HepG2 (cell line): ENCODE measurements around the gene RBL1. TPM values are rescaled to one million over a fixed set of nuclear protein-coding genes. Genes with fewer than 3 reads are reported as not detected.

Experiments
- CERS6 ChIP-seq: sonication (generic); formaldehyde crosslinking; IDR thresholded peaks from 2 replicates; pipeline ENCODE4 v1.5.0; 2020; ENCODE audit warnings: missing genetic modification reagents
- CTCF ChIP-seq: sonication (generic); formaldehyde crosslinking; IDR thresholded peaks from 2 replicates; pipeline ENCODE4 v1.5.0; 2020; ENCODE audit warnings: mild to moderate bottlenecking, missing genetic modification reagents, moderate library complexity
- FOXP4 ChIP-seq: sonication (generic); formaldehyde crosslinking; IDR thresholded peaks from 2 replicates; pipeline ENCODE4 v1.4.0; 2020; ENCODE audit warnings: missing genetic modification reagents
- HIVEP1 ChIP-seq: sonication (generic); formaldehyde crosslinking; IDR thresholded peaks from 2 replicates; pipeline ENCODE4 v1.4.0; 2020; ENCODE audit warnings: mild to moderate bottlenecking, missing genetic modification reagents
- HNF1A ChIP-seq, 2 experiments: sonication (generic) in 1 of 2; formaldehyde crosslinking in 1 of 2; IDR thresholded peaks; 2 replicates each; pipeline versions ENCODE4 v1.4.0 to v1.6.1; 2016 to 2020; ENCODE audit warnings: borderline replicate concordance in 1 of 2, low read depth in 1 of 2, mild to moderate bottlenecking in 1 of 2, missing genetic modification reagents in 1 of 2
- HNRNPL ChIP-seq: fragments of 200-400 bp; formaldehyde crosslinking; IDR thresholded peaks from 2 replicates; pipeline ENCODE4 v1.6.1; 2017; ENCODE audit warnings: mild to moderate bottlenecking, low read depth, low read length
- IKZF5 ChIP-seq: IDR thresholded peaks from 2 replicates; pipeline ENCODE4 v1.6.1; 2018; ENCODE audit warnings: missing genetic modification reagents, mild to moderate bottlenecking, missing compliant biosample characterization
- MXI1 ChIP-seq: IDR thresholded peaks from 3 replicates; pipeline ENCODE4 v1.6.1; 2012; ENCODE audit warnings: low read depth, low read length, inconsistent platforms, borderline replicate concordance
- MZF1 ChIP-seq: sonication (generic); formaldehyde crosslinking; IDR thresholded peaks from 2 replicates; pipeline ENCODE4 v1.8.1; 2023; ENCODE audit warnings: mild to moderate bottlenecking, missing genetic modification reagents, borderline replicate concordance
- SUZ12 ChIP-seq: fragments of 150-350 bp; IDR thresholded peaks from 2 replicates; pipeline ENCODE4 v1.6.1; 2014; ENCODE audit warnings: low read depth, low read length
- ZBTB4 ChIP-seq: sonication (generic); formaldehyde crosslinking; IDR thresholded peaks from 2 replicates; pipeline ENCODE4 v1.4.0; 2020; ENCODE audit warnings: missing genetic modification reagents, mild to moderate bottlenecking, borderline replicate concordance
- ZNF30 ChIP-seq: sonication (generic); formaldehyde crosslinking; IDR thresholded peaks from 2 replicates; pipeline ENCODE4 v1.5.0; 2020; ENCODE audit warnings: mild to moderate bottlenecking, missing genetic modification reagents
- ZNF337 ChIP-seq: sonication (generic); formaldehyde crosslinking; IDR thresholded peaks from 2 replicates; pipeline ENCODE4 v1.5.1; 2020; ENCODE audit warnings: missing genetic modification reagents, low read depth, mild to moderate bottlenecking, borderline replicate concordance
- polyA plus RNA-seq, 8 experiments: library from polyadenylated mRNA; depleted of rRNA in 3 of 8; stranded (reverse) in 7 of 8; unstranded in 1 of 8; fragments of >200 nt; fragmentation: Illumina TruSeq in 4 of 8; extraction: Trizol in 4 of 8; gene quantifications; 2 replicates each; pipeline versions ENCODE4 v1.2.1 to v1.2.3, GENCODE V29; 2011 to 2016; ENCODE audit warnings: low read depth in 4 of 8, missing spikeins in 1 of 8, mixed read lengths in 1 of 8; ENCODE audit not compliant: insufficient read depth in 1 of 8
- total RNA-seq, 5 experiments: library from RNA; depleted of rRNA; stranded (reverse); fragments of >200 nt; fragmentation: Illumina TruSeq; extraction: Trizol; gene quantifications; 2 replicates each; pipeline ENCODE4 v1.2.3, GENCODE V29; 2016; ENCODE audit warnings: low read depth in 1 of 5

Gene RBL1
- total and polyA plus RNA-seq, 2 of the 13 experiments (the other 11 are each of a cell fraction or from before 2014, with no cell fraction given), result 6.0 to 27.5 TPM

- TF ChIP-seq CERS6 (CRISPR knock-in tag) (0 out of 2 replicates have a peak, but pooled peaks have one; percentile 3), FOXP4 (no peak), ZNF337 (CRISPR knock-in tag) (no peak), HNRNPL (no peak), SUZ12 (no peak), HNF1A (IDR thresholded peaks at IDR 0.05; ENCODE audit: low read depth) (no peak), HNF1A (CRISPR knock-in tag; IDR thresholded peaks at IDR 0.05; ENCODE audit: borderline replicate concordance) (no peak), MZF1 (CRISPR knock-in tag) (no peak), ZNF30 (CRISPR knock-in tag) (no peak), CTCF (CRISPR knock-in tag) (no peak), IKZF5 (CRISPR knock-in tag) (no peak), MXI1 (no peak), HIVEP1 (no peak), ZBTB4 (no peak)
Measured at GRCh38 chr20:36950414-36951197, 145.2 kb downstream of the RBL1 start (continued).
